HG03520 (cell line): ENCODE measurements around the gene ARSI.

Experiments
- ATAC-seq: cut with Tn5 transposase; IDR thresholded peaks from one replicate; pipeline ENCODE4 v1.9.1; 2021; ENCODE audit warnings: mild to moderate bottlenecking, moderate library complexity; ENCODE audit not compliant: unreplicated experiment

Gene ARSI

GRCh38 chr5:150327139-150327538 lies 24.4 kb upstream of the ARSI start:
- ATAC-seq, result no peak

GRCh38 chr5:150326707-150327106 lies 24.0 kb upstream of the ARSI start:
- no peak for ATAC-seq

GRCh38 chr5:150325426-150325825 lies 22.7 kb upstream of the ARSI start:
- no peak for ATAC-seq

- ATAC-seq, result no peak
These were observed 21.1 kb upstream of the ARSI start for GRCh38 chr5:150323819-150324218.

GRCh38 chr5:150323092-150323491 lies 20.4 kb upstream of the ARSI start:
- no peak for ATAC-seq

GRCh38 chr5:150322202-150322601 lies 19.5 kb upstream of the ARSI start:
- ATAC-seq, result no peak

- no peak for ATAC-seq
These were observed 19.1 kb upstream of the ARSI start for GRCh38 chr5:150321784-150322183.

GRCh38 chr5:150321211-150321610 lies 18.5 kb upstream of the ARSI start:
- no peak for ATAC-seq

- ATAC-seq, result no peak
These were observed 17.4 kb upstream of the ARSI start for GRCh38 chr5:150320044-150320613.

GRCh38 chr5:150319484-150319790 lies 16.7 kb upstream of the ARSI start:
- ATAC-seq, result no peak

- no peak for ATAC-seq
These were observed 16.1 kb upstream of the ARSI start for GRCh38 chr5:150318613-150319483.

- no peak for ATAC-seq
These were observed 14.6 kb upstream of the ARSI start for GRCh38 chr5:150317048-150318003.

GRCh38 chr5:150316320-150316719 lies 13.6 kb upstream of the ARSI start:
- ATAC-seq, result no peak

GRCh38 chr5:150315245-150315644 lies 12.5 kb upstream of the ARSI start:
- ATAC-seq, result no peak

- ATAC-seq, result no peak
These were observed 11.4 kb upstream of the ARSI start for GRCh38 chr5:150313921-150314716.

GRCh38 chr5:150313501-150313900 lies 10.8 kb upstream of the ARSI start:
- no peak for ATAC-seq

- ATAC-seq, result no peak
These were observed 9.8 kb upstream of the ARSI start for GRCh38 chr5:150312518-150312917.

- no peak for ATAC-seq
These were observed 8.4 kb upstream of the ARSI start for GRCh38 chr5:150311015-150311692.

GRCh38 chr5:150310246-150310645 lies 7.5 kb upstream of the ARSI start:
- ATAC-seq, result no peak

- no peak for ATAC-seq
These were observed 7.2 kb upstream of the ARSI start for GRCh38 chr5:150309886-150310239.
